ENCODE results near the gene GRIK4. TPM values are rescaled to one million over a fixed set of nuclear protein-coding genes. Genes with fewer than 3 reads are reported as not detected.
A peak's percentile ranks its signal among the peaks of the same experiment; 100 is the strongest.

Gene GRIK4
- total RNA-seq, 1 experiment from 2014 or later = not detected

DNA sequence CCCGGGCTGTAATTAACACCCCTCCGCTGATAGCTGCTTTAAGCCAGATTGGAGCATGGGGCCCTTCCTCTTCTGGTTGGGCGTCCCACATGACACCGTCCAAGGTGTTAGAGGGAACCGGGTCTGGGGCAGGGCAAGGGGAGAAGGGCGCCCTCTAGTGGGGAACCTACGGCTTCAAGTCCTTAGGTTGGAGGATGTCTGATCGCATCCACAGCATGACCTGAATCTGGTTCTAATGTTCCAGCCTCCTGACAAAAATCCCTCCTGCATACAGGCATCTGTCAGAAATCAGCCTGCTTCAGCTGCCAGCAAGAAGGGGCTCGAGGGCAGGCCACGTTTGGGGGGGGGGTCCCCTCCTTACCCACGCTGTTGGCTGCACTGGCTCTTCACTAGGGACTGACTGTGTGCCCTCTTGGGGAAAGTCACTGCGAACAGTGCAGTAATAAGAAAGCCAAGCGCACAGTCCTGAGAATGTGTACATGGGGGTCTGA is 418.2 kb downstream of the GRIK4 start:
- no peaks in the 10 kb centered on the region for H3K9me3 Mint-ChIP-seq (ENCODE audit: unreplicated experiment)
- H3K4me1 Mint-ChIP-seq (ENCODE audit: insufficient read depth, unreplicated experiment) = no peaks in the 10 kb centered on the region
- DNase-seq (ENCODE audit: unreplicated experiment) = peak; percentile 62
- TF ChIP-seq, protein P1, sequence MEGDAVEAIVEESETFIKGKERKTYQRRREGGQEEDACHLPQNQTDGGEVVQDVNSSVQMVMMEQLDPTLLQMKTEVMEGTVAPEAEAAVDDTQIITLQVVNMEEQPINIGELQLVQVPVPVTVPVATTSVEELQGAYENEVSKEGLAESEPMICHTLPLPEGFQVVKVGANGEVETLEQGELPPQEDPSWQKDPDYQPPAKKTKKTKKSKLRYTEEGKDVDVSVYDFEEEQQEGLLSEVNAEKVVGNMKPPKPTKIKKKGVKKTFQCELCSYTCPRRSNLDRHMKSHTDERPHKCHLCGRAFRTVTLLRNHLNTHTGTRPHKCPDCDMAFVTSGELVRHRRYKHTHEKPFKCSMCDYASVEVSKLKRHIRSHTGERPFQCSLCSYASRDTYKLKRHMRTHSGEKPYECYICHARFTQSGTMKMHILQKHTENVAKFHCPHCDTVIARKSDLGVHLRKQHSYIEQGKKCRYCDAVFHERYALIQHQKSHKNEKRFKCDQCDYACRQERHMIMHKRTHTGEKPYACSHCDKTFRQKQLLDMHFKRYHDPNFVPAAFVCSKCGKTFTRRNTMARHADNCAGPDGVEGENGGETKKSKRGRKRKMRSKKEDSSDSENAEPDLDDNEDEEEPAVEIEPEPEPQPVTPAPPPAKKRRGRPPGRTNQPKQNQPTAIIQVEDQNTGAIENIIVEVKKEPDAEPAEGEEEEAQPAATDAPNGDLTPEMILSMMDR (IDR thresholded peaks at IDR 0.05; ENCODE audit: unreplicated experiment) = peak; percentile 52
- ChIA-PET POLR2A (no interaction called here), CTCF (interaction anchor here (0.6 to 1.7 kb wide), 21 partner anchors 12 to 1987 kb away, joined by 3 to 14 read pairs (median 4); no protein-coding TSS in a partner anchor)
- intact Hi-C loops (cut with micrococcal nuclease) = loop anchor here (1.0 to 5.0 kb wide), 2 partner anchors 242 to 418 kb away; partner anchors contain the start of gene GRIK4
- no TSS peak for BruUV-seq (replicated peaks)
- no peak overlapping the region for H3K27ac Mint-ChIP-seq (ENCODE audit: low read depth, unreplicated experiment)
- H3K27me3 Mint-ChIP-seq (ENCODE audit: insufficient read depth, unreplicated experiment) = peaks cover 5% of the 10 kb centered on the region
- no peak overlapping the region for H3K4me3 Mint-ChIP-seq (ENCODE audit: unreplicated experiment)
- no peaks in the 10 kb centered on the region for H3K36me3 Mint-ChIP-seq (ENCODE audit: insufficient read depth, unreplicated experiment)

DNA sequence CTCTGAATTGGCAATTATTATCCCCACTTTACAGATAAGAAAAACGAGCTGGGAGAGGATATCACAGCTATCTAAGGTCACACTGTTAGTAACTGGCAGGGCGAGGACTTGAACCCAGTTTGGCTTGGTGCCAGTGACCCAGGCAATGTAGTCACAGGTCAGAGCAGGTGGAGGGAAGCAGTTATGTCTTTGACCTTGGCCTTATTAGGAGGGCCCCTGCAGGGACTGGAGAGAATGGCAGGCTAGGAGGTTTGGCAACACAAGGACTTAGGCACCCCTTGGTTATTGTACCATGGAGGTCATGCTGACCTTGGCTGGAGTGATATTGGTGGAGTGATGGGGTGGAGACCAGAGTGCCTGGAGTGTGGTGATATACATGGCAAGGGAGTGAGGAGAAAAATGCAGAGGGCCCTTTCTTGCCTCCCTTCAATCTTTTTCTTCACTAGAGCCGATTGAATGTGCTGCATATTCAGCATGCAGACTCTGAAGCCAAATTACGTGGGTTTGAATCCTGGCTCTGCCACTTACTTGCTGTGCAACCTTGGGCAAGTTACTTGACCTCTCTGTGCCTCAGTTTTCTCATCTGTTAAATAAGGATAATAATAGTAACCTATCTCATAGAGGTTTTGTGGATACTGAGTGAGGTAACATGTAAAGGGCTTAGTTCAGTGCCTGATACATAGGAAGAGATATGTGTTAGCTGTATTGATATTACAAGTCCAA is 419.7 kb downstream of the GRIK4 start:
- ChIA-PET POLR2A (no interaction called here), CTCF (interaction anchor here (0.6 to 1.3 kb wide), 4 partner anchors 40 to 916 kb away, joined by 3 to 4 read pairs (median 3); no protein-coding TSS in a partner anchor)
- no peak for DNase-seq (ENCODE audit: unreplicated experiment)
- Mint-ChIP-seq H3K4me1 (ENCODE audit: insufficient read depth, unreplicated experiment) (no peaks in the 10 kb centered on the region), H3K27ac (ENCODE audit: low read depth, unreplicated experiment) (no peak overlapping the region), H3K27me3 (ENCODE audit: insufficient read depth, unreplicated experiment) (peaks cover 20% of the 10 kb centered on the region), H3K4me3 (ENCODE audit: unreplicated experiment) (no peak overlapping the region), H3K36me3 (ENCODE audit: insufficient read depth, unreplicated experiment) (no peaks in the 10 kb centered on the region), H3K9me3 (ENCODE audit: unreplicated experiment) (no peaks in the 10 kb centered on the region)
- no TSS peak for BruUV-seq (replicated peaks)
- intact Hi-C loops (cut with micrococcal nuclease) = loop anchor here (5.0 kb wide), 1 partner anchor 244 kb away; no protein-coding TSS in a partner anchor
- TF ChIP-seq, protein P1 (IDR thresholded peaks at IDR 0.05; ENCODE audit: unreplicated experiment) = no peak

DNA sequence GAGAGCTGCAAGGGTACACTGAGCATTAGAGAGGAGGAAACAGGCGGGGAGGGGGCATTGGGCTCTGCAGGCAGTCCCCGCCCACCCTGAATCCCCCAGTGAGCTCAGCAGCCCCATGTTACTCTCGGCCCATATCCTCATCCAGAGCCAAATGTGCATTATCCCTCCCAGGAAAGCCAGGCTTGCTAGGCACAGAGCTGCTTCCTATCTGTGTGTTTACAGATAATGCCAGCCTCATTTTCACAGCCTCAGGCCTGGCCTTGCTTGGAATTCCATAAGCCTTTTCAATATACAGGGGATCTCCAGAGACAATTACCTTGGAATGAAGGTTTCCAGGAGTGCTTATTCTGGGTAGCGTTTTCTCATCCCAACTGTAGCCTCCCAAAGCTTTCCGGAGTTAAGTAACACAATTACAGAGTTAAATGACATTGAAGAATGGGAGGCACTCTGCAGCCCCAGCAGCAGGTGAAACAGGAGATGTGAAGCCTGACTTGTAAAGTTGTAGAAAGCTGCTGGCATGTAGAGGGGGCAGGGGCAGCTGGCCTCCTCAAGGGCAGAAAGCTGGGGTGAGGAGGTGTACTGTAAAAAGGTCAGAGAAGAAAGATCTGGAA is 420.9 kb downstream of the GRIK4 start:
- ChIA-PET POLR2A (interaction anchor here (0.9 kb wide), 1 partner anchor 20 kb away, joined by 3 read pairs; no protein-coding TSS in a partner anchor), CTCF (interaction anchor here (0.7 to 1.3 kb wide), 7 partner anchors 14 to 419 kb away, joined by 3 to 5 read pairs (median 3); no protein-coding TSS in a partner anchor)
- Mint-ChIP-seq H3K4me3 (ENCODE audit: unreplicated experiment) (no peak overlapping the region), H3K27ac (ENCODE audit: low read depth, unreplicated experiment) (no peak overlapping the region), H3K4me1 (ENCODE audit: insufficient read depth, unreplicated experiment) (no peaks in the 10 kb centered on the region), H3K9me3 (ENCODE audit: unreplicated experiment) (no peaks in the 10 kb centered on the region), H3K27me3 (ENCODE audit: insufficient read depth, unreplicated experiment) (peaks cover 32% of the 10 kb centered on the region), H3K36me3 (ENCODE audit: insufficient read depth, unreplicated experiment) (no peaks in the 10 kb centered on the region)
- TF ChIP-seq, protein P1 (IDR thresholded peaks at IDR 0.05; ENCODE audit: unreplicated experiment) = no peak
- BruUV-seq (replicated peaks) = no TSS peak
- intact Hi-C loops (cut with micrococcal nuclease) = loop anchor here (5.0 kb wide), 1 partner anchor 245 kb away; no protein-coding TSS in a partner anchor
- DNase-seq (ENCODE audit: unreplicated experiment) = no peak

DNA sequence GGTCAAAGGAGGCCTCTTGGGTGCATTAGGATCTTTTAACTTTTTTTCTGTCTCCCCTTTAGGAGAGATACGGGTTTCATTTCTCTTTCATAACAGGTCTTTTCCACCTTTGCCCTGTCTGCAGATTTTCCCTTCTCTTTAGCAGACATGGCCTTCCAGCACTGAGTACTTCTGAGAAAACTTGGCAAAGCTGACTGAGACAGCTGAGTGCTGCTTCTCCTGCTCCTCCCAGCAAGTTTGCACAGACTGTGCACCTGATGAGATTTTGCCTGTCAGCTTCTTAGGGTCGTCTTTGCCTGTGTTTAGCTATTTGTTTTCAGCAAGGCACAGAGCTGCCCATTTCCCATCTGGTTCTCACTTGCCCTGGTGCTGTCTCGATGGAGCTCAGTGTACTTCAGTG is 424.8 kb downstream of the GRIK4 start:
- no peak for DNase-seq (ENCODE audit: unreplicated experiment)
- Mint-ChIP-seq H3K4me1 (ENCODE audit: insufficient read depth, unreplicated experiment) (no peaks in the 10 kb centered on the region), H3K9me3 (ENCODE audit: unreplicated experiment) (no peaks in the 10 kb centered on the region), H3K36me3 (ENCODE audit: insufficient read depth, unreplicated experiment) (no peaks in the 10 kb centered on the region), H3K27me3 (ENCODE audit: insufficient read depth, unreplicated experiment) (peaks cover 63% of the 10 kb centered on the region), H3K27ac (ENCODE audit: low read depth, unreplicated experiment) (no peak overlapping the region), H3K4me3 (ENCODE audit: unreplicated experiment) (no peak overlapping the region)
- TF ChIP-seq, protein P1 (IDR thresholded peaks at IDR 0.05; ENCODE audit: unreplicated experiment) = no peak
- CTCF ChIA-PET = interaction anchor here (0.6 kb wide), 2 partner anchors 15 to 337 kb away, joined by 3 read pairs; no protein-coding TSS in a partner anchor
- POLR2A ChIA-PET = no interaction called here
- no TSS peak for BruUV-seq (replicated peaks)
- intact Hi-C loops (cut with micrococcal nuclease) = no loop called here

Data from MCF 10A (cell line).